NCI-H2029 (cell line): ENCODE data around the gene SETBP1.
A peak's percentile ranks its signal among the peaks of the same experiment; 100 is the strongest.

Source experiments
- DNase-seq: peaks from one replicate; lab custom pipeline; 2025; lab: John Stamatoyannopoulos, UW

The SETBP1 gene

DNA sequence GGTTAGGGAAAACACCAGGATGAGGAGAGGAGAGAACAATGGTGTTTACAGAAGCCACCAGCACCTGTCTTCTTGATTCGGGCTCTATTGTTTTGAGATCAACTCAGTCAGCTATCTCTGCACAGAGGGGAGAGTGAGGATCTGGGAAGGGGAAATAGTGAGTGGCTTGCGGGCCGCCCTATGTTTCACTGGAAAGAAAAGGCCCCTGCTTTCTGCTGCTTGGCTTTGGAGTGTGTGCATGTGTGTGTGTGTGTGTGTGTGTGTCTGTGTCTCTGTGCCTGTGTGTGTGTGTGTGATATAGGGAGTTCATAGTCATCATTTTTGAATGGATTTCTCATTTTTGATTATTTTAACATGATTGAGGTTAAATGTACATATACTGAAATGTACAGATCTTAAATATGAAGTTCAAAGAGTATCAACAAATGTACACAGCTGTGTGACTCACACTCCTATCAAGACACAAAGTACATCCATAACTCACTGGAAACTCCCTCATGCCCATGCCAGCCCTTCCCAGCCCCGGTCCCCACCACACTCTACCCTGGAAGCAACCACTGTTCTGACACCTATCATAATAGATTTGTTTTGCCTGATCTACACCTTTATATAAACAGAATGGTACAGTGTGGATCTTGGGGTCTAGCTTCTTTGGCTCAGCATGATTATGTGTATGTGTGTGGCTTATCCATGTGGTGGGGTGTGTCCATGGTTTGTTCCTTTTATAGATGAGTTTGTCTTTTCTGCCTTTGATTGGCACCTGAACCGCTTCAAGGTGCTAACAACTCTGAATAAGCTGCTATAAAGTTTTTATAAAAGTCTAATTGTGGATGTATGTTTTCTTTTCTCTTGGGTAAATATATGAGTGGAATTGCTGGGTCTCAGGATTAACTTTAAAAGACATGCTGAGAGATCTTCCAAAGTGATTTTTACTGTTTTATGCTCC is 258.3 kb downstream of the SETBP1 start:
- DNase-seq = no peak

DNA sequence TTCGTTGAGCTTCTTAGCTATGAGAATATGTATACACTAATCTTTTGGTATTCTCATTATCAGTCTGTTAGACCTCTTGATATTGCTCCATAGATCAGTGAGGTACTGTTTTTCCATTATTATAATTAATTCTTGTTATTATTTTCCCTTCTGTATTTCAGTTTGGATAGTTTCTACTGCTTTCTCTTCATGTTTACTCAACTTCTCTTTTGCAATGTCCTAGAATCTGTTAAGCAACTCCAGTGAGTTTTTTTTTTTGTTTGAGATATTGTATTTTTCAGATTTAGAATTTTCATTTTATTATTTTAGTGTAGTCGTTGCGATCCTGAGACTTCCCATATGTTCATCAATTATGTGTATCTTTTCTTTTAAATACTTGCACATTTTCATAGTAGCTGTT is 260.8 kb downstream of the SETBP1 start:
- no peak for DNase-seq

DNA sequence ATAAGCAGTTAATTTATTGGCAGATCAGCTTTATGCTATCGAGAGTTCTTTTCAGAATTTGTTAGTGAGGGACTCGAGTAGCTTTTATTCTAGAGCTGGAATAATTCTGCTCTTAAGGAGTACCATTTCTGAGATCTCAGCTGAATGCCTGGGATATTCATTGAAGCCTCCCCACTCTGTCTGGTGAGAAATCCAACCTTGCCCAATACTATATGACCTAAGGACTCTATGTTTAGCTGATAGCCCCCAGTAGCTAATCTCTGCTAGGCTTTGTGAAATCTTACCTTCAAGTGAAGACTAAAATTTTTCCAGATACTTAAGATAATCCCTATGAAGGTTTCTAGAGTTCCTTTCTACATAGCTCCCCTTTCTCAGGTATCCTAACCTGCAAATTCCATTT is 261.4 kb downstream of the SETBP1 start:
- no peak for DNase-seq

DNA sequence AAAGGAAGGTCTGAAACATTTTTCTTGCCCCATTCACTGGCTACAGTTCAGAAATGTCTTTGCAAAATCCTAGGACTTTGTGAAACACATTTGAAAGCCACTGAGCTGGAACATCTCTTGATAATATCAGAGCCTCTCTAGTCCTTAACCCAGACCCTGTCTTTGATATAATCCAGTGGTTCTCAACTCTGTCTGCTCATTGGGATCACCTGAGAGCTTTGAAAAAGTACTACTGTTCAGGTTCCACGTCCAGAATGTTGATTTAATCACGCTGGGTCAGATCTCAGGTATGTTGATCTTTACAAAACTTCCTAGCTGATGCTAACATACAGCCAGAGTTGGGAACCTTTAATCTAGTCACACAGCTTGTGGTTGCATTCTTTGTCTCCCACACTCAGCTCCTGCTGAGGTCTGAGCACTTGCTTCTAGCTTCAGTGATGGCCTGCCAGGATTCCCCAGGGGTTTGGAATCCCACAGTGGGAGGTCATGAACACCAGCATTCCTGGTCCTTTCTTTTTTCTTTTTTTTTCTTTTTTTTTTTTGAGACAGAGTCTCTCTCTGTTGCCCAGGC is 262.7 kb downstream of the SETBP1 start:
- DNase-seq = no peak

DNA sequence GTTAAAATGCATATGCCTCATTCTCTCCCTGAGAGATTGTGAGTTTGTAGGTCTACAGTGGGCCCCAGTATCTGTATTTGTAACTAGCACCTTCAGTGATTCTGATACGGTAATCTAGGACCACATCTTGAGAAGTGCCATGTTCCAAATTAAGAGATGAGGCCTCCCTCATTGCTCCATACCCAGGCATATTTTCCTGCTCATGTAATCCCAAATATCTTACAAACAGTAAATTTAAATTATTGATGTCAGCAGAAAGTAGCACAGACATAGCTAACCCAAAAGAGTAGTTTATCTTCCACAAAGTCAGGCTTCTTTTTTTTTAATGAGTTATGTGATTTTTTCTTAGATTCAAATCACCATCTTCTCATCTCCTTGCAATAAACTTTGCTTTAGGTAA is 263.8 kb downstream of the SETBP1 start:
- no peak for DNase-seq

DNA sequence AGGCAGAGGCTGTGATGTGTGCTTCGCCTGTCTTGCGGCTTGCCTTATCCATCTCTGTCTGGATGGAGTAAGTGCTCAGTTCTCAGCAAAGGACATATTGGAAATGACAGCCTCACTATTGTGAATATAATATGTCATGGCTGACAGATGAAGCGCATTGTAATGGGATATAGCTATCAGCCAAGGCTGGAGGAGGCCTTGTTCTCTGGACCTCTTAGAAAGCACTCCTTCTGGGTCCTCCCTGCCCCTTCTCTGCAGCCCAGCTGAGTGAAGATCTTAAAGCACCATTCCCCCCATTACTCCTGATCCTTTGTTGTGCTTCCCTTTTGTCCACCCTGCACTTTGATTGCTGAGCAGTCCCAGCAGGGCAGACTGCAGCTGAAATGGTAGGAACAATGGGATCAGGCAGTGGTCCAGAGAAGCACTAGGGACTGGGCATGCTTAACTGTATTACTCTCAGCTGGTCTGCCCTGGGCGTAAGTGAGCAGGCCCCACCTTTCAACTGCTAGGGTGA is 265.3 kb downstream of the SETBP1 start:
- DNase-seq = peak; percentile 68

DNA sequence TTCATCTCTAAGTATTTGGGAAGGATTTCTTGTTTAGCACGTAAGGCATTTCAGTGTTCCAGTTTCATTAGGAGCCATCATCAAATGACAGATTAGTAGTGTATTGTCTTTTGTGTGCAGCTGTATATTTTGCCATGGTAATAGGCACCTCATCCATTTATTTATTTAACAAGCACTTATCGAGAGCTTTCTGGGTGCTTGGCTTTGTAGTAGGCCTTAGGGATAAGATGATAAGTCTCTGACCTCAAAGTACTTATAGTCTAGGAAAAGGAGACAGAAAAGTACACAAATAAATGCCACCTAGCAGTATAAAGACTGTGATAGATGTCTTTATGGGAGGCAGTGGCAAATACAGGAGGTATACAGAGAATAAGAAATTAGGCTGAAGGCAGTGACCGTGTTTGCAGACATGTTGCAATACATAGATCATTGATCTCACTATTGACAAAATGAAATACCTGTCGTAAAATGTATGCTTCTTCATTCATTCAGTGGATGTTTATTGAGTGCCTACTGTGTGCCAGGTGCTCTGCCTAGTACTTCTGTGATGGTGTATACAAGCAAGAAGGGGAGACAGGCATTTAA is 265.9 kb downstream of the SETBP1 start:
- DNase-seq = peak; percentile 89

DNA sequence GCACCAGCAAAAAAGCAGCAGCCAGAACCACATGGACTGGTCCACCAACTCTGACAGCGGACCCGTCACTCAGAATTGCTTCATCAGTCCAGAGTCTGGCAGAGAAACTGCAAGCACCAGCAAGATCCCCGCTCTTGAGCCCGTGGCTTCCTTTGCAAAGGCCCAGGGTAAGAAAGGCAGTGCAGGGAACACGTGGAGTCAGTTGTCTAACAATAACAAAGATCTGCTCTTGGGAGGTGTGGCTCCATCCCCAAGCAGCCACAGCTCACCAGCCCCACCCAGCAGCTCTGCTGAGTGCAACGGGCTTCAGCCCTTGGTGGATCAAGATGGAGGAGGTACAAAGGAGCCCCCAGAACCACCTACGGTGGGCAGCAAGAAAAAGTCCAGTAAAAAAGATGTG is 269.3 kb downstream of the SETBP1 start:
- DNase-seq = no peak

DNA sequence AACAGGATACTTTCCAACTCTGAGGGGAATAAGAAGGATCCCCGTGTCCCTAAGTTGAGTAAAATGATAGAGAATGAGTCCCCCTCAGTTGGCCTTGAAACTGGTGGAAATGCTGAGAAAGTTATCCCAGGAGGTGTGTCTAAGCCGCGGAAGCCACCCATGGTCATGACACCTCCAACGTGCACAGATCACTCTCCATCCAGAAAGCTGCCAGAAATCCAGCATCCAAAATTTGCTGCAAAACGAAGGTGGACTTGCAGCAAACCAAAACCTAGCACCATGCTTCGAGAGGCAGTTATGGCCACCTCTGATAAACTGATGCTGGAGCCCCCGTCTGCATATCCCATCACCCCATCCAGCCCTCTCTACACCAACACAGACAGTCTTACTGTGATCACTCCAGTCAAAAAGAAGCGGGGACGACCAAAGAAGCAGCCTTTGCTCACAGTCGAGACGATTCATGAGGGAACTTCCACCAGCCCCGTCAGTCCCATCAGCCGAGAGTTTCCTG is 270.1 kb downstream of the SETBP1 start:
- DNase-seq = no peak

DNA sequence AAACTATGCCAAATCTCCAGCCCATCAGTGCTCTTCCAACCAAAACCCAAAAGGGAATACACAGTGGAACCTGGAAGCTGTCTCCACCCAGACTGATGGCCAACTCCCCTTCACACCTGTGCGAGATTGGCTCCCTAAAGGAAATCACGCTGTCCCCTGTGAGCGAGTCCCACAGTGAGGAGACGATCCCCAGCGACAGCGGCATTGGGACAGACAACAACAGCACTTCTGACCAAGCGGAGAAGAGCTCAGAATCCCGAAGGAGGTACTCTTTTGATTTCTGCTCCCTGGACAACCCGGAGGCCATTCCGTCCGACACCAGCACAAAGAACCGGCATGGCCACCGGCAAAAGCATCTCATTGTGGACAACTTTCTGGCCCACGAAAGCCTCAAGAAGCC is 271.1 kb downstream of the SETBP1 start:
- DNase-seq = no peak

DNA sequence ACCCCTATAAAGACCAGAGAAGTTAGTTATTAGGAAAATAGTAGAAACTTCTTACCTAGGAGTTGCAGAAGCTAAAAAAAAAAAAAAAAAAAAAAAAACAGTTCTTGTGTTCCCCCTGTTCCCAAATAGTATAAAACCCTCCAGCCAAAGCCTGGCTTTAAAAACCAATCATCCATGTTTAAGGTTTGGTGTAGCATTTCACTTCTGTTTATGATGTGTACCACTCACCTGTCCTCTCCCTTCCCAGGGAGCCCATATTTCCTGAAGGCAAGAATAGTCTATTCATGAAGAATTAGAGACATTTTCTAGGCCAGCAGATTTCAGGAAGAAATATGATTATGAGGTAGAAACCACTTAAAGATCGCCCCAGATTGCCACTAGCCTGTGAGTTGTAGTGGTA is 273.6 kb downstream of the SETBP1 start:
- DNase-seq = no peak

DNA sequence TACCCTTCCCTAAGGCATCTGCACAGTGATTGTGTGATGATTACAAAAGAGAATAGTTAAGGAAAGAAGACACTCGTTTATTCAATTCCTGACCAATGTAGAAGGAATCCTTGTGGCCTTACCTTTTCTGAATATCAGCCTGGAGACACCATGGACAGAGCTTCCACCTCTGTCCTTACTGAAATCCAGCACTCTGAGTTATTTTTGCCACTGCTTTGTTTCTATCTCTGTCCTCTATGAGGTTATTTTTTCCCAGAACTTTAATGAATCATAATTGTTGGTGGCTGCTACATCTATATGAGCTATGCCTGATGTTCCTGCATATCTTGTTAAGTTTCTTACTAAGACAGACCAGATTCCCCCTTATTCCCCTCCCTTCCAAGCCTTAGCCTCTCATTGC is 275.1 kb downstream of the SETBP1 start:
- DNase-seq = no peak

DNA sequence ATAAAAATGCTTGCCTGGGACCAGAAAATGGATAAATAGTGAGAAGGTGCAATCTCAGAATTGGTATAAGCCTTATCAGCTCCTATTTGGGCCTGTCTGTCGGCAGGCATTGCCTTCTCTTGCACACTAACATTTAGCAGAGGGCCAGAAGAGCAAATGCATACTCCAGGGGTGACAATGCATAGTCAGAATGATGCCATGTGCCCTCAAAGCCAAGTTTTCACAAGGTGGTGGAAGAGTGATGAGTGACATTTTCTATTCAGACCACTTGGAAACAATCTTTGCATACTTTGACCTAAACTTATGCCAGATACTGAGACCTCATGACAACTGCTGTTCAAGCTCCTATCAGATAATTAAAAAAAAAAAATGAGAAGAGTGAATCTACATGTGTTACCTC is 276.3 kb downstream of the SETBP1 start:
- DNase-seq = no peak

DNA sequence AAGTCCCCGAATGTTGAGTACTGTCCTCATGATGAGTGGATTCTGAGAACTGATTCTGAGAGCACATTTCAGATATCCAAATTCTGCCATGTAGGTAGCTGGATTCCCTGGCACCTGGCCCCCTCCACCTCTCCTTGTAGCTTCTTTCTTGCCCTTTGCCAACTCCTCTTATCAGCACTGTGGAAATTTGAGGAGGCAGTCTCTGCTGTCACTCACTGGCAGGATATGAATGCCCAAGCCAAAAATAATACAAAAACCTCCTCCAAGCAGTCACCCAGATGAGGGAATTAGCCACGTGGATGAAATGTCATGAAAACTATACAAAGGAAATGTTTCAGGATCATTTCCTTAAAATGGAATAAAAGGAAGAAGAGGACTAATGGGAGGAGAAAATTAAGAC is 276.8 kb downstream of the SETBP1 start:
- peak; percentile 49 for DNase-seq

DNA sequence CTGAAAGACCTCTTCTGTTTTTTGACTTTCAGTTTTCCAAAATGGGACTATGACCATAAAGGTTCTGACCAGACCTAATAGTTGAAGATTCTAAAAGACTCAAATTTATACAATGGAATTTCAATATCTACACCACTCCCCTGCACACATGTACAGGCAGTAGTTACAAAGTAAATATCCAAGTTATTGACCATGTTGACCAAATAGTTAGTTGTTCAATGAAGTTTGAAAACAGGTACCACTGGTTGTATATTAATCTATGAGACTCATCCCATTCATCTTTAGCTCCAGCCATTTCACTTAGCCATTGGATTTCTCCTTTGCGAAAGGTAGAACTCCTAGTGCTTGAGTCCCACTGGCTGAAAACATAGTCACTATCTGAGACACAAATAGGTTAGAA is 277.4 kb downstream of the SETBP1 start:
- DNase-seq = no peak

DNA sequence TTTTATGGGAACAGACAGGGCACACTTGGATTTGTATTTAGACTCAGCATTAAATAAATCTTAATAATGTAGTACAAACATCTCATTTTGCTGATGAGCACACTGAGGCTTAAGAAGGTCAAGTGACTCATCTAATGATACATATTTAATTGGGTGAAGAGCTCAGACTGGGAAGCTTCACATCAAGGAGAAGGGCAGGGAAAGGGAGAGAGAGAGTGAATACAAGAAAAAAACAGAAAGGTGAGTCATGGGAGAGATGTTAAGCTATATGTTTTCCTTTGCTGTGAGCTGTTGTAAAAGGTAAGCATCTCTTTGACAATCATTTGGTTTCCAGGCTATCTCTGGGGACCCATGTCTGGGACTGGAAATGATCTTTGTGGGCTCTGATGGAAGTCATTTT is 277.8 kb downstream of the SETBP1 start:
- no peak for DNase-seq

DNA sequence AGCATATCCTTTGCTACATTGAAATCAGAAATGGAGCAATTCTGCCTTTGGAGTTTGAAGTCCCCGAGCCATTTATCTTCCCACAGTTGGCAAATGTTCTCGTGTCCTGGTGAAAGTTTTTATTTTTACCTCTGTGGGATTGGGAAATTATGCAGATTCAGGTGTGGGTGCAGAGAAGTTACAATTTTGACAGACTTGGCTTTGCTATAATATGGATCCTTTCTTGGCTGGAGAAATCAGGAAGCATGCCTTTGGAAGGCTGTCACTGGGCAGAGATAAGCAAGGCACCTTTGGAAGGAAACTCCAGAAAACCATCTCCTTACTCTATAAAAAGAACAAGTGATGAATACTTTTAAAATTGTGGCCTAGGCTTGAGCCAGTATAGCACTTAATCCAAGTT is 278.3 kb downstream of the SETBP1 start:
- DNase-seq = no peak

DNA sequence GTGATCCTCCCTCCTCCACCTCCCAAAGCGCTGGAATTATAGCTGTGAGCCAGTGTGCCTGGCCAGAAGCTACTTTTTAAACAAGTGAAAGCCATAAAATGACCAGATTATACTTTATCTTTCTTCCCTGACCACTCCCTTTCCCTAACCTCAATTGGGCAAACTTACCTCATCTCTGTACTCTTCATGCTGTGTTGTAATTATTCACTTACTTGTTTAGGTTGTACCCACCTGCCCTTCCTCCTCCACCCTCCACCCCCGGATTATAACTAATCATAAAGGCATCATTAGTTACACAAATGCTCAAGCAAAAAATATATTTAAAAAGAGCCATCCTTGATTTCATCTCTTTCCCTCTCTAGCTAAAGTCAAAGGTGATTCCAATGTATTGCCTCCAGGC is 279.9 kb downstream of the SETBP1 start:
- no peak for DNase-seq

DNA sequence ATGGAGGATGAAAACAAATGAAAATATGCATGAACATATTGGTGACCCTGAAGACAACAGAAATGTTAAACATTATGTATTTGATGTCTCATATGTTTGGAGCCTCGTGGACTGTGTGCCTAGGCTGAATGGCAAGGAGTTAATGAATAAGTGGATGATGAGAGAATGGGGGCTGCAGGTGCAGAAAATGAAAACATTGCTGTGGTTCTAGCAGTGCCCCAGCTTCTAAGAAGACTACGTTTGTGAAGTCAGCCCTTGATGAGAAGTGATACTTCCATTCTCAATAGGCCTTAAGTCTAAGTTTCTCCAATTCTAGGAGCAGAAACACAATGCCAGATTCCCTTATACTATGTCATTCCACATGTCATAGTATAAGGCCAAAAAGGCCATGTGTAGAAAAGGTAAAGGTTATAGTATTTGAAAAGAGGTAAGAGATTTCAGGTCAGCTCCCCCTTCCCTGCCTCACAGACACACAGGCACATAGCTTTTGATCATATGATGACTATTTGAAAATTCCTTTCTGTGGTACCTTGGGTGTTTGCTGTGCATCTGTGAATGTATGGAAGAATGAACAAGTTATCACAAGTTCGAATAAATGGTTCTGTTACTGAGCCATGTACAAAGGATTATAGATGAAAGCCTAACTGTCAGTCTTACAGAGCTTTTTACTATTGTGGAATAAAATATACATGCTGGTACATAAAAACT is 280.8 kb downstream of the SETBP1 start:
- no peak for DNase-seq

DNA sequence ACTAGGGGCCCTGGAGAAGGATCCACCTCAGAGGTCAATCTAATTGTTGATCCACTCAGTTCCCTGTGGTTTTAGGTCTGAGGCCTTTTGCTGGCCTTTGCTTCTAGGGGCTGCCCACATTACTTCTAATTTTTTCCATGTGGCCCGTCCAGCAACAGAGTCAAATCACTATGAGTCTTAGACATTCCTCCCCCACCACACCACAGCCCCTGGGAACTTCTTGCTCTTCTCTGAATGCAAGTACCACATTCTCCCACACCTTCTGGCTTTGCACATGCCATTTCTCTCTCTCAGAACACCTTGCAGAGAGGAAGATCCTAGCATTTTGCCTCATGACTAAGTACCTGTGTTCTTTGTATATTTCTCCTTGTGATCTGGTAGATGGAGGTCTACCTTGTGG is 286.9 kb downstream of the SETBP1 start:
- DNase-seq = no peak

DNA sequence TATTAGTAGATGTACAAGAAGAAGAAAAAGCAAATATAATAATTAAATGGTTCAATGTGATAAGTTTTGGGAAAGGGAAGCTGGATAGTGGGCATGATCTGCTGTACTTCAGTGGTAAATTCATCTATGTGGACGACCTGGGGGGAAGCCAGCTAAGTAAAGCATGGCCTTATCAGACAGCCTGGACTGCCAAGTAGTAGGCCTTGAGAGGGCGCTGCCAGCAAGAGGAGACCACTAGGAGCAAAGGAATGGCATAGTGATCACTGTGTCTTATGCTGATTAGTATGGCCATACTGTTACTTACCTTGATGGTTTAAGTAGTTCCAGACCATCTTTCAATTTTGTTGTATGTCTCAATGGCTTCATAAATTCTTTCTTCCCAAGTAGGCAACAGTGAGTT is 287.6 kb downstream of the SETBP1 start:
- no peak for DNase-seq

DNA sequence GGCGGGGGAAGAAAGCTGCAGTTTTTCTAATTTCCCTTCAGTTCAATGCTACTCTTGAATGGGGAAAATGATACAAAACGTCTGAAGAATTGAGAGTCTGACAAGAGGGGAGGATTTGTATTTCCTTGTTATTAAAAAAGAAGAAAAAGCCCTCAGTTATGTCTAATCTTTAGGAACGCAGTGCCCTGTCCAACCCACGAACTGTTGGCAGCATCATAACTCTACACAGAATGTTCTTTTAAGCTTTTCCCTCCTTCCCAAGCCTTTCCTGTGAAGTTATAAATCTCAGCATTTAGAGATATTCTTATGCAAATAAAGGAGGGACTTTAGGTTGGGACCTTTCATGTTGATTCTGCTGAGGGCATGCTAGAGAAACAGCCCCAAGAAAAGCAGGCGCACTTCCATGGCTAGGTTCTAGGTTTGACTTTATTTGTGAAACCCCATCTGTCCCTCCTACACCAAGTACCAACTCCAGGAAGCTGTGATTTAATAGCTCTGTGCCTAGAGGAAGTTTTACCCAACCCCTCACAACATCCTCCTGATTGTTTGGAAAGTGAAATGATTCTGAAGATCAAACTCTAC is 288.6 kb downstream of the SETBP1 start:
- DNase-seq = no peak
